ENCODE results near the gene VPS11.

Gene VPS11

GRCh38 chr11:119067371-119068222 is at the start of gene VPS11:
VPS11 (plus strand) TSS chr11:119067818; CDS start chr11:119067824, 6 bp downstream.
- no peaks in the 10 kb centered on the region for H3K27me3 ChIP-seq
- H3K27ac ChIP-seq: peak within 1 kb of the TSS; percentile 87
- H3K9me3 ChIP-seq: no peaks in the 10 kb centered on the region
- H3K4me1 ChIP-seq (ENCODE audit: control insufficient read depth in 1 of 2, insufficient read depth in 1 of 2, low read depth in 1 of 2, low read length in 1 of 2): peaks cover 17 to 35% of the 10 kb centered on the region in 2 experiments
- TF ChIP-seq, protein P1, sequence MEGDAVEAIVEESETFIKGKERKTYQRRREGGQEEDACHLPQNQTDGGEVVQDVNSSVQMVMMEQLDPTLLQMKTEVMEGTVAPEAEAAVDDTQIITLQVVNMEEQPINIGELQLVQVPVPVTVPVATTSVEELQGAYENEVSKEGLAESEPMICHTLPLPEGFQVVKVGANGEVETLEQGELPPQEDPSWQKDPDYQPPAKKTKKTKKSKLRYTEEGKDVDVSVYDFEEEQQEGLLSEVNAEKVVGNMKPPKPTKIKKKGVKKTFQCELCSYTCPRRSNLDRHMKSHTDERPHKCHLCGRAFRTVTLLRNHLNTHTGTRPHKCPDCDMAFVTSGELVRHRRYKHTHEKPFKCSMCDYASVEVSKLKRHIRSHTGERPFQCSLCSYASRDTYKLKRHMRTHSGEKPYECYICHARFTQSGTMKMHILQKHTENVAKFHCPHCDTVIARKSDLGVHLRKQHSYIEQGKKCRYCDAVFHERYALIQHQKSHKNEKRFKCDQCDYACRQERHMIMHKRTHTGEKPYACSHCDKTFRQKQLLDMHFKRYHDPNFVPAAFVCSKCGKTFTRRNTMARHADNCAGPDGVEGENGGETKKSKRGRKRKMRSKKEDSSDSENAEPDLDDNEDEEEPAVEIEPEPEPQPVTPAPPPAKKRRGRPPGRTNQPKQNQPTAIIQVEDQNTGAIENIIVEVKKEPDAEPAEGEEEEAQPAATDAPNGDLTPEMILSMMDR (IDR thresholded peaks at IDR 0.05): peak; percentile 40
- H3K4me3 ChIP-seq (ENCODE audit: low read depth in 1 of 2, low read length in 1 of 2): peak within 1 kb of the TSS; percentile 78 to 99
- peaks cover 27% of the 10 kb centered on the region for H3K36me3 ChIP-seq

- H3K27ac ChIP-seq: peak within 1 kb of the TSS; percentile 97
- H3K4me3 ChIP-seq (ENCODE audit: low read depth in 1 of 2, low read length in 1 of 2): peak within 1 kb of the TSS; percentile 72 to 78
- H3K36me3 ChIP-seq: peaks cover 59% of the 10 kb centered on the region
- peaks cover 25 to 27% of the 10 kb centered on the region in 2 experiments for H3K4me1 ChIP-seq (ENCODE audit: control insufficient read depth in 1 of 2, insufficient read depth in 1 of 2, low read depth in 1 of 2, low read length in 1 of 2)
- H3K9me3 ChIP-seq: no peaks in the 10 kb centered on the region
- no peaks in the 10 kb centered on the region for H3K27me3 ChIP-seq
- TF ChIP-seq, protein P1 (IDR thresholded peaks at IDR 0.05): peak; percentile 64
Observed at GRCh38 chr11:119018074-119018938, 49.3 kb upstream of the VPS11 start, which contains the start of the genes RPS25 and TRAPPC4. RPS25 (minus strand) TSS chr11:119018343; CDS start chr11:119018284, 59 bp downstream. TRAPPC4 (plus strand) TSS chr11:119018766; CDS start chr11:119018796, 30 bp downstream.

- H3K4me3 ChIP-seq (ENCODE audit: low read depth in 1 of 2, low read length in 1 of 2): peak overlapping the region in 1 of 2 experiments; percentile 78
- peaks cover 62% of the 10 kb centered on the region for H3K36me3 ChIP-seq
- peak overlapping the region; percentile 97 for H3K27ac ChIP-seq
Observed at GRCh38 chr11:119019996-119020395, 47.6 kb upstream of the VPS11 start.

GRCh38 chr11:119021631-119022030 is 46.0 kb upstream of the VPS11 start:
- Histone ChIP-seq H3K9me3 (no peaks in the 10 kb centered on the region), H3K36me3 (peaks cover 61% of the 10 kb centered on the region), H3K27ac (no peak overlapping the region), H3K4me1 (ENCODE audit: control insufficient read depth in 1 of 2, insufficient read depth in 1 of 2, low read depth in 1 of 2, low read length in 1 of 2) (peaks cover 25 to 27% of the 10 kb centered on the region in 2 experiments), H3K4me3 (ENCODE audit: low read depth in 1 of 2, low read length in 1 of 2) (no peak overlapping the region), H3K27me3 (no peaks in the 10 kb centered on the region)
- TF ChIP-seq, protein P1 (IDR thresholded peaks at IDR 0.05): no peak

More at GRCh38 chr11:119019996-119020395, 47.6 kb upstream of the VPS11 start:
- peaks cover 25 to 27% of the 10 kb centered on the region in 2 experiments for H3K4me1 ChIP-seq (ENCODE audit: control insufficient read depth in 1 of 2, insufficient read depth in 1 of 2, low read depth in 1 of 2, low read length in 1 of 2)
- no peaks in the 10 kb centered on the region for H3K27me3 ChIP-seq
- TF ChIP-seq, protein P1 (IDR thresholded peaks at IDR 0.05): no peak
- H3K9me3 ChIP-seq: no peaks in the 10 kb centered on the region

GRCh38 chr11:119023741-119024140 is 43.9 kb upstream of the VPS11 start:
- Histone ChIP-seq H3K4me3 (ENCODE audit: low read depth in 1 of 2, low read length in 1 of 2) (no peak overlapping the region), H3K36me3 (peaks cover 57% of the 10 kb centered on the region), H3K4me1 (ENCODE audit: control insufficient read depth in 1 of 2, insufficient read depth in 1 of 2, low read depth in 1 of 2, low read length in 1 of 2) (peaks cover 13 to 15% of the 10 kb centered on the region in 2 experiments), H3K27ac (no peak overlapping the region), H3K9me3 (no peaks in the 10 kb centered on the region), H3K27me3 (no peaks in the 10 kb centered on the region)
- TF ChIP-seq, protein P1 (IDR thresholded peaks at IDR 0.05): no peak

Data from neutrophil (primary cell).